DMS114 treated with DMSO at 0.1 percent for 48 hours (cell line): ENCODE results near the gene CHAT.

Experiments
- DNase-seq: peaks from one replicate; lab custom pipeline; 2025; ENCODE audit not compliant: unreplicated experiment; lab: John Stamatoyannopoulos, UW

The CHAT gene

DNA sequence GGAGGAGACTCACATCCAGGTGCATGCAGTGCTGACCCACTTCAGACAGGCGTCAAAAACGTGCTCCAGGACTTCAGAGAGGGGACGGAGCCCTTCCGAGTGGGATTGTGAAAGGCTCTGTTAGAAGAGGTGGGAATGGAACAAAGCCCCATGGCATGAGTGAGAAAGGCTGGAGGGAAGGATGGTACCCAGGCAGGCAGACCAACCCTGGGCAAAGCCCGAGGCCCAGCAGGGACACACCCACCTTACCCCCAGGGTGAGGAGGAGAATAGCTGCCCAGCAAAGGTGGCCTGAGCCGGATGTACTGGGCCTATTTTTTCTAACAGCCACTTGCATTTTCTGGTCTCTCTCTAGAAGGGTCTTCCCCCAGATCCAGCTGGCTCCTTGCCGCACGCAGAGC is 14.8 kb downstream of the CHAT start:
- DNase-seq, result no peak

GRCh38 chr10:49629431-49629881 is 15.6 kb downstream of the CHAT start:
- DNase-seq, result no peak

- no peak for DNase-seq
Measured at GRCh38 chr10:49631975-49632374, 18.1 kb downstream of the CHAT start.

GRCh38 chr10:49632406-49633317 is 18.8 kb downstream of the CHAT start:
- DNase-seq, result no peak

GRCh38 chr10:49633327-49634068 is 19.7 kb downstream of the CHAT start:
- DNase-seq, result no peak

DNA sequence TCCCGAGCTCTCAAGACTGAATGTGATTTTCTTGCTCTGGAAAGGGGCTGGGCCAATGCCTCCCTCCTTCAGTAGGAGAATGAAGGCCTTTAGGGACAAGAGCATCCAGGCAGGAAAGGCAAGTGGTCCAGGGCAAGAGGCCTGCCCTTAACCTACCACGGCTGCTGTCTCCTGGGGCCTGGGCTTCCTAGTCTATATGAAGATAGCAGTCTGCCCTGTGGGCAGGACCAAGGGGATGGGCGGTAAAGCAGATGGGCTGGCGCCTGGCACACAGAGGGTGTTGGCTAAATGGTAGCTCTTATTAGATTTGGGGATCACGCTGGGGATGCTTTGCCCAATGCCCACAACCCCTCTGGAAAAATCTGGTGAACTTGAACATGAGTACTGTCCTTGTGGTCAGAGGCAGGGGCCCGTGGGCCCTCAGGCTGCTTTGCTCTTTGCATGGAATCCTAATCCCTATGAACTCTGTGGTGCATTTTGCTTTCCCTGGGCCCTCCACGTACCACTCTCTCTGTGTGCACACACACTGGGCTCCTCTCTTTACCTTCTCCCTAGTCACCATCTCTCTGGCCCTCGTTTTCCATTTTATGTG is 20.3 kb downstream of the CHAT start:
- no peak for DNase-seq

GRCh38 chr10:49642311-49642710 is 28.5 kb downstream of the CHAT start:
- no peak for DNase-seq

GRCh38 chr10:49643241-49644034 is 29.6 kb downstream of the CHAT start:
- DNase-seq, result no peak

DNA sequence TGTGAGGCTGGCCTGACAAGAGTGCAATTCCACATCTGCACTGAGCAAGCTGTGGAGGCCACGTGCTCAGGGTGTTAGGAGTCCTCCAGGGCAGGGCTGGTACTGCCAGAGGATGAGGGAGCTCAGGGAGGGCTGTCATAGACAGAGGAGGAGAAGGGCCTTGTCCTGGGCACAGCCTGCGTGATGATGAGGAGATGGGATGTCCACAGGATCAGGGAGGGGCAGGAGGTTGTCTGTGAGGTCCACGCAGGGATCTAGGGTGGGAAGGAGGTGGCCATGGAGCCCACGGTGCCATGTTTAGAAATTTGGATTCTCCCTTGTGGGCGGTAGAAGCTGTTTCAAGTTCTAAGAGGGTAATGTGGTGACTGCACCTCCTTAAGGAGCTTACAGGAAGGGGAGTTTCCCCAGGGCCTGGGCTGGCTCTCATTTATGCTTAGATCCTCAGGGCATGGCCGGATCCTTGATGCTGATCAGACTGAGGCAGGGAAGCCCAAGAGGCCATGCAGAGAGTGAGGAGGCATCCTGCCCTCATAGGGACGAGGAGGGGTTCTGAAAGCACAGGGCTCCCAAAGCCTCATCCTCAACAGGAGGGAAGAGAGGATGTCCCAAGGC is 30.3 kb downstream of the CHAT start:
- no peak for DNase-seq

GRCh38 chr10:49645417-49645816 is 31.6 kb downstream of the CHAT start:
- DNase-seq, result no peak

DNA sequence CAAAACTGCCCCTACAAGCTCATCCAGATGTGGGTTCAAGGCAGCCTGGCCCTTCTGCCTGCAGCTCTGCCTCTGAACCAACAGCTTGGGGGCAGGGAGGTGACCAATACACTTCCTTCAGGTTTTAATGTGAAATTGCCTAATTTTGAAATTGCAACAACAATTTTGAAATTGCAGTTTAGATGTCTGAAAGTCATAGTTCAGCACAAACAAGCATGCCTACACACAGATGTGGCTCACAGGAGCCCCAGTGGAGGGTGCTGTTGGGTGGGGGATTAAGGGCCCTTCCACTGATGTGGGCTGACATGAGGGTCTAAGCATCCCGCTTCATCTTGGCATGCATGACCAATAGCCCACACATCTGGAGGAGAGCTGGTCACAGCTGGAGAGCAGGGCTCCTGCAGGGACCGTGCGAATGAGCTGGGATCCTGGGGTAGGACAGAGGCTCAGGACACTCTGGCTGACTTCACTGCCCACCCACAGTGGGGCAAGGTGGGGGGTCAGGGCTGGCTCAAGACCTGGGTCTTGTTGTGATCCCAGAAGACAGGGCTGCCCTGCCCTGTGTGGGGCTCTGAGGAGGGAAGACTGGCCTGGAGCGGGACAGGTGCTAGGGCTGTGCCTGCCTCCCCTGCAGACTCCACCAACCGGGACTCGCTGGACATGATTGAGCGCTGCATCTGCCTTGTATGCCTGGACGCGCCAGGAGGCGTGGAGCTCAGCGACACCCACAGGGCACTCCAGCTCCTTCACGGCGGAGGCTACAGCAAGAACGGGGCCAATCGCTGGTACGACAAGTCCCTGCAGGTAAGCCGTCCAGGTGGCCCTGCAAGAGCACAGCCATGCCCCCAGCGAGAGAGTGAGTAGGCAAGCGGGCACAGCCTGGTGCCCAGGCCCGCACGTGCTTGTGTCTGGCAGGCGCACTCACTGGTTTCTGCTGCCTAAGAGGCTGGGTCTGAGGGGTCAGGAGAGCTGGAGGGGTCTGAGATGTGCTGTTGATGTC is 32.3 kb downstream of the CHAT start:
- DNase-seq, result no peak

DNA sequence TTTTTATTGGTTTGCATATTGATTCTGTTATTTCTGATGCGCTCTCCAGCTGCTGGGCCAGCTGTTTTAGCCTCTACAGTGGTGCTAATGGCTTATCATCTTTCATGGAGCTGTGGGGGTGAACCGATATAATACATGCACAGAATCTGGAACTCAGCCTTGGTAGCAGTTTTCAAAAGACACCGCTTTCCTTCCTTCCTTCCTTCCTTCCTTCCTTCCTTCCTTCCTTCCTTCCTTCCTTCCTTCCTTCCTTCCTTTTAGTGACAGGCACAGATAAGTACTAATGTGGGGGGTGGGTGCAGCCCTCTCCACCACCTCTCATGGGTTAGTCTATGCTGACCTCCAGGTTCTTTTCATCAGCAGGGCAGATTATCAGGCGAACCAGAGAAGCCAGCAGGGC is 33.7 kb downstream of the CHAT start:
- no peak for DNase-seq

DNA sequence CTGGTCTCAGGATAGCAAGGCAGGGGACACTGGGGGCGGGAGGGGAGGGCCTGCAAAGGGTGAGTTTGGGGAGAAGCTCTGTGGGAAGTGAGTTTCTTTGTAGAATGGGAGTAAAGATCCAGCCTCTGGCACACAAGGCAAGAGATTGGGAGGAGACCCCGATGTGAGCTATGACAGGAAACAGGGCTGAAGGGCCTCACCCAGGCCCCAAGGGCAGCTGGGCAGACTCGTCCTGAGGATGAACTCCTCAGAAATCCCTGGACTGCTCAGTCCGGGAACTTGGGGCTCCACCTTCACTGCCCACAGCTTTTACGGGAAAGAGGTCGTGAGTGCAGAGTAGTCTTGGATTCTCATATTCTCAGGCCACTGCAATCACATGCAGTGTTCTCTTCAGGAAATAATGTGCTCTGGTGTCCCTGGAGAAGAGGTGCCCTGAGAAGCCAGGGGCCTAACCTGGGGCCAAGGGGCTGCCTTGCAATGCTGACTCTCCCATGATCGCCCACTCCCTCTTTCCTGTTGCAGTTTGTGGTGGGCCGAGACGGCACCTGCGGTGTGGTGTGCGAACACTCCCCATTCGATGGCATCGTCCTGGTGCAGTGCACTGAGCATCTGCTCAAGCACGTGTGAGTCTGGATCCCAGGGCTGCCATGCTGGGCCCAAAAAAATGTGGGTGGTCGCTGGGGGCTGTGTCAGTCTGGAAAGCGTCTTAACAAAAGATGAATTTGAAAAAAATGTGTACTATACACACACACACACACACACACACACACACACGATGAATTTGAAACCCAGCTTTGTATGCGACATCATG is 34.4 kb downstream of the CHAT start:
- no peak for DNase-seq

- no peak for DNase-seq
Measured at GRCh38 chr10:49649294-49649693, 35.5 kb downstream of the CHAT start.

- DNase-seq, result no peak
Measured at GRCh38 chr10:49649936-49650723, 36.3 kb downstream of the CHAT start.

- no peak for DNase-seq
Measured at GRCh38 chr10:49650724-49651034, 36.8 kb downstream of the CHAT start.

- no peak for DNase-seq
Measured at GRCh38 chr10:49651039-49651835, 37.4 kb downstream of the CHAT start.
